Cardiac muscle cell (in vitro differentiated cells and primary cell): ENCODE data around the gene HGF. TPM values are rescaled to one million over a fixed set of nuclear protein-coding genes. Genes with fewer than 3 reads are reported as not detected.

Experiments
- DNase-seq, 2 donors: peaks; one replicate each; pipeline versions ENCODE4 v3.0.0 to v3.0.0-alpha.2; 2010 to 2017; ENCODE audit warnings: low read depth in 1 of 2, low spot score in 1 of 2
- H3K27ac ChIP-seq: fragments of 200-600 bp; sonication (generic); 2 replicates; pipeline ENCODE4 v1.5.1; 2016
- H3K27me3 ChIP-seq: fragments of 200-600 bp; sonication (generic); 2 replicates; pipeline ENCODE4 v1.6.0; 2016; ENCODE audit warnings: control low read depth
- H3K36me3 ChIP-seq: fragments of 200-600 bp; sonication (generic); 2 replicates; pipeline ENCODE4 v1.5.1; 2016; ENCODE audit warnings: control low read depth
- H3K4me1 ChIP-seq: fragments of 200-600 bp; sonication (generic); 2 replicates; pipeline ENCODE4 v1.8.1; 2017; ENCODE audit warnings: low read depth, mild to moderate bottlenecking, mixed run types
- H3K4me3 ChIP-seq: fragments of 200-600 bp; sonication (generic); 2 replicates; pipeline ENCODE4 v1.5.1; 2016; ENCODE audit warnings: mild to moderate bottlenecking
- H3K9me3 ChIP-seq: fragments of 200-600 bp; sonication (generic); 2 replicates; pipeline ENCODE4 v1.5.1; 2017; ENCODE audit warnings: low read depth, mild to moderate bottlenecking, control low read depth
- CTCF ChIP-seq: IDR thresholded peaks from 2 replicates; pipeline ENCODE4 v1.5.1; 2012; ENCODE audit warnings: low read depth, mild to moderate bottlenecking, low read length
- polyA plus RNA-seq: library from polyadenylated mRNA; unstranded; fragments of >200 nt; fragmentation: Nextera tagmentation; extraction: Ambion mirVana; gene quantifications from 2 replicates; pipeline ENCODE4 v1.2.1, GENCODE V29; 2016
- total RNA-seq: library from RNA; depleted of rRNA; stranded (reverse); fragments of >200 nt; gene quantifications from 2 replicates; pipeline ENCODE4 v1.2.3, GENCODE V29; 2016

Gene HGF
- total and polyA plus RNA-seq, 2 experiments from 2014 or later, result 0.04 to 0.66 TPM

GRCh38 chr7:81745637-81746036 lies 24.2 kb downstream of the HGF start:
- TF ChIP-seq CTCF, result no peak
- Histone ChIP-seq H3K4me3 (no peak overlapping the region), H3K27me3 (no peaks in the 10 kb centered on the region), H3K9me3 (no peaks in the 10 kb centered on the region), H3K27ac (no peak overlapping the region), H3K4me1 (no peaks in the 10 kb centered on the region), H3K36me3 (no peaks in the 10 kb centered on the region)
- DNase-seq, result no peak

- no peaks in the 10 kb centered on the region for H3K27me3 ChIP-seq
- no peak overlapping the region for H3K4me3 ChIP-seq
- no peaks in the 10 kb centered on the region for H3K9me3 ChIP-seq
- no peak for DNase-seq
- H3K27ac ChIP-seq, result no peak overlapping the region
- H3K36me3 ChIP-seq, result no peaks in the 10 kb centered on the region
- H3K4me1 ChIP-seq, result no peaks in the 10 kb centered on the region
- TF ChIP-seq CTCF, result no peak
Measured at GRCh38 chr7:81744389-81744788, 25.5 kb downstream of the HGF start.

- no peak for DNase-seq
- Histone ChIP-seq H3K36me3 (no peaks in the 10 kb centered on the region), H3K9me3 (no peaks in the 10 kb centered on the region), H3K4me1 (no peaks in the 10 kb centered on the region), H3K27ac (no peak overlapping the region), H3K4me3 (no peak overlapping the region), H3K27me3 (no peaks in the 10 kb centered on the region)
- TF ChIP-seq CTCF, result no peak
Measured at GRCh38 chr7:81743665-81744064, 26.2 kb downstream of the HGF start.

- Histone ChIP-seq H3K27me3 (no peaks in the 10 kb centered on the region), H3K4me3 (no peak overlapping the region), H3K9me3 (no peaks in the 10 kb centered on the region), H3K4me1 (no peaks in the 10 kb centered on the region), H3K27ac (no peak overlapping the region), H3K36me3 (no peaks in the 10 kb centered on the region)
- no peak for TF ChIP-seq CTCF
- DNase-seq, result no peak
Measured at GRCh38 chr7:81743201-81743600, 26.6 kb downstream of the HGF start.

GRCh38 chr7:81740403-81740802 lies 29.4 kb downstream of the HGF start:
- H3K9me3 ChIP-seq, result no peaks in the 10 kb centered on the region
- no peak for DNase-seq
- no peak overlapping the region for H3K27ac ChIP-seq
- TF ChIP-seq CTCF, result no peak
- no peaks in the 10 kb centered on the region for H3K27me3 ChIP-seq
- no peaks in the 10 kb centered on the region for H3K36me3 ChIP-seq
- H3K4me1 ChIP-seq, result no peaks in the 10 kb centered on the region
- H3K4me3 ChIP-seq, result no peak overlapping the region

- no peaks in the 10 kb centered on the region for H3K27me3 ChIP-seq
- H3K36me3 ChIP-seq, result no peaks in the 10 kb centered on the region
- no peak for TF ChIP-seq CTCF
- no peaks in the 10 kb centered on the region for H3K4me1 ChIP-seq
- H3K4me3 ChIP-seq, result no peak overlapping the region
- H3K9me3 ChIP-seq, result no peaks in the 10 kb centered on the region
- no peak overlapping the region for H3K27ac ChIP-seq
- DNase-seq, result no peak
Measured at GRCh38 chr7:81736091-81736490, 33.8 kb downstream of the HGF start.
